T-helper 17 cell (primary cell): Measurements from ENCODE around the gene LIN9. TPM values are rescaled to one million over a fixed set of nuclear protein-coding genes. Genes with fewer than 3 reads are reported as not detected.

Experiments used
- ATAC-seq: fragments of 150-1000 bp; cut with Tn5 transposase; 2 replicates; pipeline ENCODE4 v1.10.0; 2021; ENCODE audit warnings: mild to moderate bottlenecking, moderate library complexity
- DNase-seq, 3 donors: peaks; one replicate each; pipeline versions ENCODE4 v3.0.0 to v3.0.0-alpha.2; 2020 to 2021
- H3K9me3 ChIP-seq: one replicate; pipeline ENCODE4 v1.7.0; 2013; ENCODE audit warnings: low read length, mild to moderate bottlenecking; ENCODE audit not compliant: control insufficient read depth, poor library complexity, severe bottlenecking
- H3K27ac Mint-ChIP-seq: one replicate; pipeline ENCODE4 v1.8.0; 2022; ENCODE audit warnings: mild to moderate bottlenecking, moderate library complexity, mixed read lengths
- H3K27me3 Mint-ChIP-seq: one replicate; pipeline ENCODE4 v1.8.0; 2022; ENCODE audit warnings: mixed read lengths
- H3K36me3 Mint-ChIP-seq: one replicate; pipeline ENCODE4 v1.8.0; 2022; ENCODE audit warnings: low read depth, mixed read lengths
- H3K4me1 Mint-ChIP-seq: one replicate; pipeline ENCODE4 v1.8.0; 2022; ENCODE audit warnings: mild to moderate bottlenecking, mixed read lengths
- H3K4me3 Mint-ChIP-seq: one replicate; pipeline ENCODE4 v1.8.0; 2022; ENCODE audit warnings: mild to moderate bottlenecking, moderate library complexity, mixed read lengths
- total RNA-seq, 4 donors: library from RNA in 2 of 4; stranded (reverse) in 2 of 4; gene quantifications; one replicate each; pipeline ENCODE4 v1.2.3 and lab custom pipeline; 2022 to 2026

Gene LIN9
- total RNA-seq, 2 donors from 2014 or later, result 2.5 to 2.8 TPM

DNA sequence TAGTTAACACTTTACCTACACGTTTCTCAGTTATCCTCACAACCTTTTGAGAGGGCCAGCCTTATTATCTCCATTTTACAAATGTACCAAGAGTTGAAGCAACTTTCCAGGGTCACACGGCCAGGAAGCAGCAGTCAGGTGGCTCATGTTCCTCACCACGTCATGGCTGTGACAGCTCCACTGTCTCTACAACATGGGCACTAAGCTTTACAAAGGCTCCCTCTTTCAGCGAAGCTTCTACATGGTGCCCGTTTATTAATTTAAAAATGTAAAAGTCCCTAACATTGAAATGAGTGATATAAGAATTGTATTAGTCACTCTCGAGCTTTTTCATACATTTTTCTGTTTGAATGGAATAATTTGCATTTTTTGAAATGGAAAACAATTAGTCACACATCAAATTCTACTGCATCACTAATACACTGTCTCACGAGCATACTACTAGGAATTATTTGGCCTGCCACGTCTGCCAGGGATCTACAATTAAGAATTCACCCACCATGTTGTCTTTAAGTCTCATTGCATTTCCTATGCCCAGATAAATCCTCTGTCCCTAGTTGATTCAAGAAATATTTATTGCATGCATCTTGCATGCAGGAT is 28.4 kb upstream of the LIN9 start:
- Mint-ChIP-seq H3K4me1 (peaks cover 8% of the 10 kb centered on the region), H3K36me3 (peaks cover 3% of the 10 kb centered on the region), H3K4me3 (no peak overlapping the region), H3K27ac (no peak overlapping the region), H3K27me3 (peaks cover 4% of the 10 kb centered on the region)
- DNase-seq (no peak), ATAC-seq (no peak)
- H3K9me3 ChIP-seq, result no peaks in the 10 kb centered on the region

DNA sequence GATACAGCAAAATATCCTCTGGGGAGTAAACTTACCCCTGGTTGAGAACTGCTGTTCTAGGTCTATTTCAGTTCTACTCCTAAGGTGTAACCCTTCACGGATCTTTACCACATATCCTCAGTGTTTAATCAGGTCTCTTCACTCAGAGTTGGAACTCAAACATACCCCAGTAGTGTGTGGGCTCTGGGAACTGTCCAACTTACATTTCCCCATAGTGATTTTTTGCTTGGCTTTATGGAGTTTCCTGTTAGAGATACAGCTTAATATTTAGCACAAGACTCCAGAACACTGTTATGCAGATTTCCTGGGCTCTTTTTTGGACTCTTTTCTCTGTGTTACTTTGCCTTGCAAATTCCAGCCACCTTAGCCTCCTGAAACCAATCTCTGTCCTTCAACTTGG is 26.7 kb upstream of the LIN9 start:
- ATAC-seq, result no peak
- Mint-ChIP-seq H3K4me1 (peaks cover 8% of the 10 kb centered on the region), H3K4me3 (no peak overlapping the region), H3K27ac (no peak overlapping the region), H3K36me3 (peaks cover 3% of the 10 kb centered on the region), H3K27me3 (no peaks in the 10 kb centered on the region)
- no peaks in the 10 kb centered on the region for H3K9me3 ChIP-seq
- no peak for DNase-seq

DNA sequence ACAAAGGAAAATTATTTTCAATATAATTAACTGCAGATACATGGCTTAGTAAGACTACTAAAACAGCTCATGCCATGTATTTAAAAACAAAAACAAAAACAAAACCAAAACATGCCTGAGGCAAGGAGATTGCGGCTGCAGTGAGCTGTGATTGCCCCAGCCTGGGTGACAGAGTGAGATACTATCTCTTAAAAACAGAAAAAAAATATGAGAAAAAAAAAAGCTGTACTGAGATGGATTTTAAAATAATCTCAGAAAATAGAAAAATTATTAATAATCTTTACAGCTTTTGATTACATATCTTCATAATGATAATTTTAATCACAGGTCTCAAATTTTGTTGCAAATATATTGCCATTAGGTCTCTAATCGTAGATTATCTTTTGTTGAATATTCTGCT is 24.0 kb upstream of the LIN9 start:
- Mint-ChIP-seq H3K36me3 (no peaks in the 10 kb centered on the region), H3K27ac (peak overlapping the region; percentile 11), H3K4me1 (peaks cover 8% of the 10 kb centered on the region), H3K27me3 (no peaks in the 10 kb centered on the region), H3K4me3 (peak overlapping the region; percentile 67)
- ATAC-seq (peak; percentile 46), DNase-seq (no peak)
- H3K9me3 ChIP-seq, result no peaks in the 10 kb centered on the region

GRCh38 chr1:226329237-226329636 is 20.3 kb upstream of the LIN9 start:
- no peaks in the 10 kb centered on the region for H3K9me3 ChIP-seq
- no peak overlapping the region for H3K27ac Mint-ChIP-seq
- no peak overlapping the region for H3K4me3 Mint-ChIP-seq
- H3K36me3 Mint-ChIP-seq, result no peaks in the 10 kb centered on the region
- no peak for DNase-seq
- peaks cover 5% of the 10 kb centered on the region for H3K4me1 Mint-ChIP-seq
- ATAC-seq, result no peak
- H3K27me3 Mint-ChIP-seq, result peaks cover 7% of the 10 kb centered on the region

DNA sequence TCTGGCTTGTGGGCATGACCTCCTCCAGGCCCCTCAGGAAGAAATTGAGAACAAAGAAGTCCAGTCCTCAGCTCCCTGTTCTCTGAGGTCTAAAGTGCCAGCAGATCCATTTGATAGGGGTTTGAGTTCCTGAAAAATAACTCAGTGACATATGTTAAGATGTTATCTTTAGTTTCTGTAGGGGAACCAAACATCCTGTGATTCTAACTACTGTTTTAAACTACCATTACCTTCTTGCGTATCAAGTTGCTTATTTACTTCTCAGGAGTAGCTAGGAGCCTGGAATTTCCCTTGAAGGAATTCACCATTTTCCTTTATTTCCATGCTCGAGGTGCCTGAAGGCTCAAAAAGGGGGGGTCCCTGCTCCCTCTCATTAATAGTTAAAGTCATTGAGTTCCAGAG is 18.8 kb upstream of the LIN9 start:
- no peaks in the 10 kb centered on the region for H3K9me3 ChIP-seq
- DNase-seq (no peak), ATAC-seq (no peak)
- Mint-ChIP-seq H3K27ac (no peak overlapping the region), H3K36me3 (no peaks in the 10 kb centered on the region), H3K4me3 (no peak overlapping the region), H3K27me3 (peaks cover 7% of the 10 kb centered on the region), H3K4me1 (no peaks in the 10 kb centered on the region)

DNA sequence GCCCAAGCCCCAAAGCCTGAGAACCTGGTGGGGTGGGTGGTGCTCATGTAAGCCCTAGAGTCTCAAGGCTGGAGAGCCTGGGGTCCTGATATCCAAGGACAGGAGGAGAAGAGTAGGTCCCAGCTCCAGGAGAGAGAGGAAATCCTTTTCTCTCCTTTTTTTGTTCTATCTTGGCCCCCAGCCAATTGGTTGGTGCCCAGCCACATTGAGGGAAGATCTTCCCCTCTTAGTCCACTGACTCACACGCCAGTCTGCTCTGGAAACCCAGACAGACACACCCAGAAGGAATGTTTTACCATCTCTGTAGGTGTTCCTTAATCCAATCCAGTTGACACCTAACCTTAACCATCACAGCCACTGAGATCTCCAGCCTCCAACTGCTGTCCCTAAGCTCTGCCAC is 16.2 kb upstream of the LIN9 start:
- Mint-ChIP-seq H3K27ac (no peak overlapping the region), H3K4me3 (no peak overlapping the region), H3K36me3 (no peaks in the 10 kb centered on the region), H3K4me1 (no peaks in the 10 kb centered on the region), H3K27me3 (peaks cover 7% of the 10 kb centered on the region)
- H3K9me3 ChIP-seq, result no peaks in the 10 kb centered on the region
- DNase-seq (no peak), ATAC-seq (no peak)

DNA sequence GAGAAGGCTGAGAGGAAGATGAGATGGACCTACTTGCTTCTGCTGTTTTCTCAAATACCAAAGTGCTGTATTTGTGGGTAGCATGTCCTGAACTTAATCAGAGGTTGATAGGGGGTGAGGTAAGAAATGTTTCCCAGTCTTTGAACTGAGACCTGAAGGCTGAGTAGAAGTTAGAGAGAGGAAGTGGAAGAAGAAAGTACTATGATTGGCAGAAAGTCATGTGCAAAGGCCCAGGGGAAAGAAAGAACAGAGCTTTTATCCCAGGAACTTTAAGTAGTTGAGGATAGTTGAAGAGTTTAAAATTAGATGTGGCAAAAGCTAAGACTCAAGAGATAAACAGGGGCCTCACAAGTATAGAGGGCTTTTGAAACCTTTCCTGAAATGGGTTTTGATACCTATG is 15.5 kb upstream of the LIN9 start:
- DNase-seq (no peak), ATAC-seq (no peak)
- no peaks in the 10 kb centered on the region for H3K4me1 Mint-ChIP-seq
- no peak overlapping the region for H3K4me3 Mint-ChIP-seq
- H3K27me3 Mint-ChIP-seq, result peaks cover 7% of the 10 kb centered on the region
- H3K27ac Mint-ChIP-seq, result no peak overlapping the region
- no peaks in the 10 kb centered on the region for H3K36me3 Mint-ChIP-seq
- no peaks in the 10 kb centered on the region for H3K9me3 ChIP-seq

GRCh38 chr1:226322986-226323385 is 14.0 kb upstream of the LIN9 start:
- H3K4me3 Mint-ChIP-seq, result no peak overlapping the region
- H3K27ac Mint-ChIP-seq, result no peak overlapping the region
- ATAC-seq, result no peak
- H3K9me3 ChIP-seq, result no peaks in the 10 kb centered on the region
- H3K36me3 Mint-ChIP-seq, result no peaks in the 10 kb centered on the region
- H3K4me1 Mint-ChIP-seq, result no peaks in the 10 kb centered on the region
- no peak for DNase-seq
- H3K27me3 Mint-ChIP-seq, result peaks cover 7% of the 10 kb centered on the region

GRCh38 chr1:226320930-226321329 is 12.0 kb upstream of the LIN9 start:
- H3K4me3 Mint-ChIP-seq, result no peak overlapping the region
- no peak for ATAC-seq
- no peak overlapping the region for H3K27ac Mint-ChIP-seq
- H3K9me3 ChIP-seq, result no peaks in the 10 kb centered on the region
- DNase-seq, result no peak
- H3K4me1 Mint-ChIP-seq, result no peaks in the 10 kb centered on the region
- no peaks in the 10 kb centered on the region for H3K36me3 Mint-ChIP-seq
- peaks cover 13% of the 10 kb centered on the region for H3K27me3 Mint-ChIP-seq

- Mint-ChIP-seq H3K27me3 (peaks cover 14% of the 10 kb centered on the region), H3K4me3 (no peak overlapping the region), H3K36me3 (no peaks in the 10 kb centered on the region), H3K27ac (no peak overlapping the region), H3K4me1 (no peaks in the 10 kb centered on the region)
- no peaks in the 10 kb centered on the region for H3K9me3 ChIP-seq
- DNase-seq, result no peak
- no peak for ATAC-seq
Measured at GRCh38 chr1:226318471-226318870, 9.5 kb upstream of the LIN9 start.

GRCh38 chr1:226314055-226314454 is 5.1 kb upstream of the LIN9 start:
- no peak for DNase-seq
- no peaks in the 10 kb centered on the region for H3K36me3 Mint-ChIP-seq
- no peaks in the 10 kb centered on the region for H3K9me3 ChIP-seq
- no peak overlapping the region for H3K4me3 Mint-ChIP-seq
- H3K27me3 Mint-ChIP-seq, result peaks cover 39% of the 10 kb centered on the region
- ATAC-seq, result no peak
- H3K27ac Mint-ChIP-seq, result no peak overlapping the region
- H3K4me1 Mint-ChIP-seq, result peaks cover 9% of the 10 kb centered on the region

DNA sequence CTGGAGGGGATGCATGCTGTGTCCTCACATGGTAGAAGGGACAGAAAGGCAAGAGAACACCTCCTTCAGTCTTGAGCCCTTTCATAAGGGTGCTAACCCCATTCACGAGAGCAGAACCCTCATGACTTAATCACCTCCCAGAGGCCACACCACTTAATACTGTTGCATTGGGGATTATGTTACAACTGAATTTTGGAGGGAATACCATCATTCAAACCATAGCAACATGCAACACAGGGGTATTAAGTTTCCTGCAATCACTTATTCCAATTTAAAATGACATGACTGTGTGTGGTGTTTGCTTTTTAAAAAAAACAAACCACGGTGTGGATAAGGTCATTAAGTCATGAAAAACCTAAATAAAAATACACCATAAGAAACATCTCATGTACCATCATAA is 3.1 kb upstream of the LIN9 start:
- Mint-ChIP-seq H3K27me3 (peaks cover 39% of the 10 kb centered on the region), H3K4me3 (no peak overlapping the region), H3K4me1 (peaks cover 11% of the 10 kb centered on the region), H3K36me3 (no peaks in the 10 kb centered on the region), H3K27ac (no peak overlapping the region)
- ATAC-seq, result no peak
- no peak for DNase-seq
- no peaks in the 10 kb centered on the region for H3K9me3 ChIP-seq

GRCh38 chr1:226311376-226311775 is 2.4 kb upstream of the LIN9 start:
- no peak for ATAC-seq

GRCh38 chr1:226310637-226311195 is 1.8 kb upstream of the LIN9 start:
- H3K9me3 ChIP-seq, result no peaks in the 10 kb centered on the region
- H3K4me3 Mint-ChIP-seq, result peak overlapping the region; percentile 82
- DNase-seq, result no peak
- H3K36me3 Mint-ChIP-seq, result peaks cover under 1% of the 10 kb centered on the region
- peaks cover 30% of the 10 kb centered on the region for H3K27me3 Mint-ChIP-seq
- peaks cover 13% of the 10 kb centered on the region for H3K4me1 Mint-ChIP-seq
- ATAC-seq, result no peak
- H3K27ac Mint-ChIP-seq, result no peak overlapping the region

More at GRCh38 chr1:226311376-226311775, 2.4 kb upstream of the LIN9 start:
- no peak overlapping the region for H3K27ac Mint-ChIP-seq
- DNase-seq, result no peak
- H3K36me3 Mint-ChIP-seq, result no peaks in the 10 kb centered on the region
- no peaks in the 10 kb centered on the region for H3K9me3 ChIP-seq
- peaks cover 37% of the 10 kb centered on the region for H3K27me3 Mint-ChIP-seq
- no peak overlapping the region for H3K4me3 Mint-ChIP-seq
- peaks cover 11% of the 10 kb centered on the region for H3K4me1 Mint-ChIP-seq
